ENCODE results near the gene NLRC5. TPM values are rescaled to one million over a fixed set of nuclear protein-coding genes. Genes with fewer than 3 reads are reported as not detected.

Gene NLRC5
- total and polyA plus RNA-seq, 4 donors: 23.9 to 46.4 (median 31.1) TPM

- WGBS, 2 donors: 60 to 64% methylated on average over 4 of the region's 4 CpGs
- TF ChIP-seq CTCF (IDR thresholded peaks at IDR 0.05; ENCODE audit: control extremely low read depth, extremely low read depth): no peak
- ATAC-seq (ENCODE audit: insufficient read depth, low FRiP score): no peak
Measured at GRCh38 chr16:56956756-56957155, 32.6 kb upstream of the NLRC5 start.

GRCh38 chr16:56960681-56961281 is 28.6 kb upstream of the NLRC5 start:
- H3K4me1 ChIP-seq (ENCODE audit: control insufficient read depth in 5 of 5, insufficient read depth in 5 of 5, low read length in 5 of 5): peaks cover 0 to 19% (median 10%) of the 10 kb centered on the region in 5 donors
- ATAC-seq (ENCODE audit: insufficient read depth, low FRiP score): no peak
- no peaks in the 10 kb centered on the region for H3K9me3 ChIP-seq (ENCODE audit: control insufficient read depth in 4 of 4, insufficient read depth in 3 of 4, low read length in 3 of 4)
- H3K36me3 ChIP-seq (ENCODE audit: control insufficient read depth in 4 of 4, insufficient read depth in 4 of 4, low read length in 4 of 4): peaks cover 0 to 2% (median 0%) of the 10 kb centered on the region in 4 donors
- 63 to 75% methylated on average over 13 of the region's 13 CpGs for WGBS, 2 donors
- H3K9ac ChIP-seq (ENCODE audit: insufficient read depth in 1 of 2, low read length in 2 of 2): no peak overlapping the region
- no peak overlapping the region for H3K4me3 ChIP-seq
- no peaks in the 10 kb centered on the region for H3K27me3 ChIP-seq (ENCODE audit: control insufficient read depth in 3 of 3, insufficient read depth in 3 of 3, low read length in 2 of 3)
- TF ChIP-seq CTCF (IDR thresholded peaks at IDR 0.05; ENCODE audit: control extremely low read depth, extremely low read depth): no peak
- H3K27ac ChIP-seq (ENCODE audit: low read depth in 1 of 2, low read length in 1 of 2): peak overlapping the region in 1 of 2 donors; percentile 4
- DNase-seq: no peak

More at GRCh38 chr16:56956756-56957155, 32.6 kb upstream of the NLRC5 start:
- H3K4me1 ChIP-seq (ENCODE audit: control insufficient read depth in 5 of 5, insufficient read depth in 5 of 5, low read length in 5 of 5): peaks cover 0 to 11% (median 5%) of the 10 kb centered on the region in 5 donors
- H3K27me3 ChIP-seq (ENCODE audit: control insufficient read depth in 3 of 3, insufficient read depth in 3 of 3, low read length in 2 of 3): no peaks in the 10 kb centered on the region
- H3K9me3 ChIP-seq (ENCODE audit: control insufficient read depth in 4 of 4, insufficient read depth in 3 of 4, low read length in 3 of 4): no peaks in the 10 kb centered on the region
- peaks cover 0 to 2% (median 0%) of the 10 kb centered on the region in 4 donors for H3K36me3 ChIP-seq (ENCODE audit: control insufficient read depth in 4 of 4, insufficient read depth in 4 of 4, low read length in 4 of 4)
- DNase-seq: no peak
- no peak overlapping the region for H3K4me3 ChIP-seq
- no peak overlapping the region for H3K9ac ChIP-seq (ENCODE audit: insufficient read depth in 1 of 2, low read length in 2 of 2)
- no peak overlapping the region for H3K27ac ChIP-seq (ENCODE audit: low read depth in 1 of 2, low read length in 1 of 2)

- no peak for TF ChIP-seq CTCF (IDR thresholded peaks at IDR 0.05; ENCODE audit: control extremely low read depth, extremely low read depth)
Measured at GRCh38 chr16:56961386-56961785, 28.0 kb upstream of the NLRC5 start.

More at GRCh38 chr16:56961386-56961785, 28.0 kb upstream of the NLRC5 start:
- Histone ChIP-seq H3K4me1 (ENCODE audit: control insufficient read depth in 5 of 5, insufficient read depth in 5 of 5, low read length in 5 of 5) (peaks cover 0 to 20% (median 10%) of the 10 kb centered on the region in 5 donors), H3K27ac (ENCODE audit: low read depth in 1 of 2, low read length in 1 of 2) (peak overlapping the region in 1 of 2 donors; percentile 82), H3K36me3 (ENCODE audit: control insufficient read depth in 4 of 4, insufficient read depth in 4 of 4, low read length in 4 of 4) (peaks cover 0 to 2% (median 0%) of the 10 kb centered on the region in 4 donors), H3K27me3 (ENCODE audit: control insufficient read depth in 3 of 3, insufficient read depth in 3 of 3, low read length in 2 of 3) (no peaks in the 10 kb centered on the region), H3K9ac (ENCODE audit: insufficient read depth in 1 of 2, low read length in 2 of 2) (no peak overlapping the region), H3K9me3 (ENCODE audit: control insufficient read depth in 4 of 4, insufficient read depth in 3 of 4, low read length in 3 of 4) (no peaks in the 10 kb centered on the region), H3K4me3 (no peak overlapping the region)
- DNase-seq: peak in 2 of 3 donors; percentile 72 to 77
- 53 to 65% methylated on average over 3 of the region's 3 CpGs for WGBS, 2 donors
- ATAC-seq (ENCODE audit: insufficient read depth, low FRiP score): no peak

Measured in lung (tissue), 12 donors.